Neural cell (in vitro differentiated cells): Measurements from ENCODE around the gene NPTN.

Source experiments
- EP300 ChIP-seq: fragments of 450-650 bp; conservative IDR thresholded peaks from 2 replicates; pipeline ENCODE4 v1.6.1; 2014; ENCODE audit warnings: antibody characterized with exemption, mild to moderate bottlenecking, moderate library complexity; ENCODE audit not compliant: poor library complexity, severe bottlenecking
- MXI1 ChIP-seq: fragments of 450-650 bp; conservative IDR thresholded peaks from 2 replicates; pipeline ENCODE4 v1.6.1; 2014; ENCODE audit warnings: antibody characterized with exemption, mild to moderate bottlenecking; ENCODE audit not compliant: poor library complexity, severe bottlenecking
- POLR2AphosphoS5 ChIP-seq: IDR thresholded peaks from 2 replicates; pipeline ENCODE4 v1.6.1; 2012
- SMC3 ChIP-seq: fragments of 450-650 bp; conservative IDR thresholded peaks from 2 replicates; pipeline ENCODE4 v1.6.1; 2014; ENCODE audit warnings: antibody characterized with exemption, mild to moderate bottlenecking, moderate library complexity; ENCODE audit not compliant: poor library complexity
- TAF1 ChIP-seq: IDR thresholded peaks from 2 replicates; pipeline ENCODE4 v1.6.1; 2012; ENCODE audit warnings: low read depth
- TF ChIP-seq, protein P1 (sequence below): fragments of 450-650 bp; IDR thresholded peaks from 2 replicates; pipeline ENCODE4 v1.5.1; 2014; ENCODE audit warnings: antibody characterized with exemption, mild to moderate bottlenecking, moderate library complexity; ENCODE audit not compliant: poor library complexity, severe bottlenecking
- TF ChIP-seq, protein P2 (sequence below): IDR thresholded peaks from 2 replicates; pipeline ENCODE4 v1.6.1; 2012; ENCODE audit warnings: borderline replicate concordance

GRCh38 chr15:73660455-73660854 lies 27.3 kb upstream of the NPTN start:
- TF ChIP-seq SMC3 = no peak
- TF ChIP-seq, protein P1, sequence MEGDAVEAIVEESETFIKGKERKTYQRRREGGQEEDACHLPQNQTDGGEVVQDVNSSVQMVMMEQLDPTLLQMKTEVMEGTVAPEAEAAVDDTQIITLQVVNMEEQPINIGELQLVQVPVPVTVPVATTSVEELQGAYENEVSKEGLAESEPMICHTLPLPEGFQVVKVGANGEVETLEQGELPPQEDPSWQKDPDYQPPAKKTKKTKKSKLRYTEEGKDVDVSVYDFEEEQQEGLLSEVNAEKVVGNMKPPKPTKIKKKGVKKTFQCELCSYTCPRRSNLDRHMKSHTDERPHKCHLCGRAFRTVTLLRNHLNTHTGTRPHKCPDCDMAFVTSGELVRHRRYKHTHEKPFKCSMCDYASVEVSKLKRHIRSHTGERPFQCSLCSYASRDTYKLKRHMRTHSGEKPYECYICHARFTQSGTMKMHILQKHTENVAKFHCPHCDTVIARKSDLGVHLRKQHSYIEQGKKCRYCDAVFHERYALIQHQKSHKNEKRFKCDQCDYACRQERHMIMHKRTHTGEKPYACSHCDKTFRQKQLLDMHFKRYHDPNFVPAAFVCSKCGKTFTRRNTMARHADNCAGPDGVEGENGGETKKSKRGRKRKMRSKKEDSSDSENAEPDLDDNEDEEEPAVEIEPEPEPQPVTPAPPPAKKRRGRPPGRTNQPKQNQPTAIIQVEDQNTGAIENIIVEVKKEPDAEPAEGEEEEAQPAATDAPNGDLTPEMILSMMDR = no peak
- TF ChIP-seq, protein P2, sequence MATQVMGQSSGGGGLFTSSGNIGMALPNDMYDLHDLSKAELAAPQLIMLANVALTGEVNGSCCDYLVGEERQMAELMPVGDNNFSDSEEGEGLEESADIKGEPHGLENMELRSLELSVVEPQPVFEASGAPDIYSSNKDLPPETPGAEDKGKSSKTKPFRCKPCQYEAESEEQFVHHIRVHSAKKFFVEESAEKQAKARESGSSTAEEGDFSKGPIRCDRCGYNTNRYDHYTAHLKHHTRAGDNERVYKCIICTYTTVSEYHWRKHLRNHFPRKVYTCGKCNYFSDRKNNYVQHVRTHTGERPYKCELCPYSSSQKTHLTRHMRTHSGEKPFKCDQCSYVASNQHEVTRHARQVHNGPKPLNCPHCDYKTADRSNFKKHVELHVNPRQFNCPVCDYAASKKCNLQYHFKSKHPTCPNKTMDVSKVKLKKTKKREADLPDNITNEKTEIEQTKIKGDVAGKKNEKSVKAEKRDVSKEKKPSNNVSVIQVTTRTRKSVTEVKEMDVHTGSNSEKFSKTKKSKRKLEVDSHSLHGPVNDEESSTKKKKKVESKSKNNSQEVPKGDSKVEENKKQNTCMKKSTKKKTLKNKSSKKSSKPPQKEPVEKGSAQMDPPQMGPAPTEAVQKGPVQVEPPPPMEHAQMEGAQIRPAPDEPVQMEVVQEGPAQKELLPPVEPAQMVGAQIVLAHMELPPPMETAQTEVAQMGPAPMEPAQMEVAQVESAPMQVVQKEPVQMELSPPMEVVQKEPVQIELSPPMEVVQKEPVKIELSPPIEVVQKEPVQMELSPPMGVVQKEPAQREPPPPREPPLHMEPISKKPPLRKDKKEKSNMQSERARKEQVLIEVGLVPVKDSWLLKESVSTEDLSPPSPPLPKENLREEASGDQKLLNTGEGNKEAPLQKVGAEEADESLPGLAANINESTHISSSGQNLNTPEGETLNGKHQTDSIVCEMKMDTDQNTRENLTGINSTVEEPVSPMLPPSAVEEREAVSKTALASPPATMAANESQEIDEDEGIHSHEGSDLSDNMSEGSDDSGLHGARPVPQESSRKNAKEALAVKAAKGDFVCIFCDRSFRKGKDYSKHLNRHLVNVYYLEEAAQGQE = no peak
- no peak for TF ChIP-seq POLR2AphosphoS5
- TF ChIP-seq TAF1 = no peak
- TF ChIP-seq EP300 = no peak
- no peak for TF ChIP-seq MXI1
